Thoracic aorta (tissue), 2 donors: ENCODE measurements around the gene ADAMTS7. TPM values are rescaled to one million over a fixed set of nuclear protein-coding genes. Genes with fewer than 3 reads are reported as not detected.
A peak's percentile ranks its signal among the peaks of the same experiment; 100 is the strongest.

ENCODE experiments used
- ATAC-seq: fragments of 150-250 bp; one replicate; pipeline ENCODE4 v1.8.0; 2017; ENCODE audit warnings: low read depth; ENCODE audit not compliant: insufficient number of reproducible peaks, low FRiP score
- DNase-seq: peaks from one replicate; pipeline ENCODE4 v3.0.0-alpha.2; 2020; ENCODE audit warnings: low spot score
- H3K27ac ChIP-seq, 2 donors: fragments of 200-600 bp; sonication (generic); 1 replicate in 1 of 2; 2 replicates in 1 of 2; pipeline ENCODE4 v1.5.1; 2016; ENCODE audit warnings: mild to moderate bottlenecking in 2 of 2, moderate library complexity in 2 of 2
- H3K27me3 ChIP-seq: fragments of 200-600 bp; sonication (generic); replicated peaks from 2 replicates; pipeline ENCODE4 v1.6.0; 2016; ENCODE audit warnings: mild to moderate bottlenecking; ENCODE audit not compliant: insufficient read depth
- H3K36me3 ChIP-seq: fragments of 200-600 bp; sonication (generic); one replicate; pipeline ENCODE4 v1.5.1; 2016
- H3K4me1 ChIP-seq, 2 donors: fragments of 200-600 bp; sonication (generic); 1 replicate in 1 of 2; 2 replicates in 1 of 2; pipeline versions ENCODE4 v1.5.1 to v1.6.0; 2016; ENCODE audit warnings: low read depth in 2 of 2, mild to moderate bottlenecking in 1 of 2; ENCODE audit not compliant: control insufficient read depth in 1 of 2
- H3K4me3 ChIP-seq: fragments of 200-600 bp; sonication (generic); 2 replicates; pipeline ENCODE4 v1.5.1; 2016; ENCODE audit warnings: mild to moderate bottlenecking
- H3K9me3 ChIP-seq: fragments of 200-600 bp; sonication (generic); 2 replicates; pipeline ENCODE4 v1.5.1; 2016
- total RNA-seq, 2 donors: library from RNA; depleted of rRNA; stranded (reverse); fragments of >200 nt; gene quantifications; one replicate each; pipeline versions ENCODE4 v1.1.0 to v1.2.3, GENCODE V29; 2016
- TF ChIP-seq, protein P1 (sequence below): fragments of 200-600 bp; sonication (generic); IDR thresholded peaks from one replicate; pipeline ENCODE4 v1.5.1; 2019; ENCODE audit warnings: antibody characterized with exemption

Gene ADAMTS7
- total RNA-seq, 2 donors from 2014 or later, result 15.6 to 60.2 TPM

- TF ChIP-seq, protein P1, sequence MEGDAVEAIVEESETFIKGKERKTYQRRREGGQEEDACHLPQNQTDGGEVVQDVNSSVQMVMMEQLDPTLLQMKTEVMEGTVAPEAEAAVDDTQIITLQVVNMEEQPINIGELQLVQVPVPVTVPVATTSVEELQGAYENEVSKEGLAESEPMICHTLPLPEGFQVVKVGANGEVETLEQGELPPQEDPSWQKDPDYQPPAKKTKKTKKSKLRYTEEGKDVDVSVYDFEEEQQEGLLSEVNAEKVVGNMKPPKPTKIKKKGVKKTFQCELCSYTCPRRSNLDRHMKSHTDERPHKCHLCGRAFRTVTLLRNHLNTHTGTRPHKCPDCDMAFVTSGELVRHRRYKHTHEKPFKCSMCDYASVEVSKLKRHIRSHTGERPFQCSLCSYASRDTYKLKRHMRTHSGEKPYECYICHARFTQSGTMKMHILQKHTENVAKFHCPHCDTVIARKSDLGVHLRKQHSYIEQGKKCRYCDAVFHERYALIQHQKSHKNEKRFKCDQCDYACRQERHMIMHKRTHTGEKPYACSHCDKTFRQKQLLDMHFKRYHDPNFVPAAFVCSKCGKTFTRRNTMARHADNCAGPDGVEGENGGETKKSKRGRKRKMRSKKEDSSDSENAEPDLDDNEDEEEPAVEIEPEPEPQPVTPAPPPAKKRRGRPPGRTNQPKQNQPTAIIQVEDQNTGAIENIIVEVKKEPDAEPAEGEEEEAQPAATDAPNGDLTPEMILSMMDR, result no peak
- DNase-seq, result no peak
- no peak for ATAC-seq
- Histone ChIP-seq H3K9me3 (no peaks in the 10 kb centered on the region), H3K27ac (no peak overlapping the region), H3K27me3 (no peaks in the 10 kb centered on the region), H3K4me3 (no peak overlapping the region), H3K4me1 (peaks cover 9 to 13% of the 10 kb centered on the region in 2 donors), H3K36me3 (no peaks in the 10 kb centered on the region)
These were observed 11.2 kb upstream of the ADAMTS7 start for GRCh38 chr15:78822514-78822913.

- H3K27me3 ChIP-seq, result no peaks in the 10 kb centered on the region
- TF ChIP-seq, protein P1, result no peak
- no peak for DNase-seq
- peak overlapping the region; percentile 97 for H3K4me3 ChIP-seq
- peak overlapping the region; percentile 82 to 83 for H3K27ac ChIP-seq
- ATAC-seq, result no peak
- peaks cover 6 to 8% of the 10 kb centered on the region in 2 donors for H3K4me1 ChIP-seq
- H3K36me3 ChIP-seq, result no peaks in the 10 kb centered on the region
- peaks cover 3% of the 10 kb centered on the region for H3K9me3 ChIP-seq
These were observed 540 bp upstream of the ADAMTS7 start for GRCh38 chr15:78811825-78812183.

DNA sequence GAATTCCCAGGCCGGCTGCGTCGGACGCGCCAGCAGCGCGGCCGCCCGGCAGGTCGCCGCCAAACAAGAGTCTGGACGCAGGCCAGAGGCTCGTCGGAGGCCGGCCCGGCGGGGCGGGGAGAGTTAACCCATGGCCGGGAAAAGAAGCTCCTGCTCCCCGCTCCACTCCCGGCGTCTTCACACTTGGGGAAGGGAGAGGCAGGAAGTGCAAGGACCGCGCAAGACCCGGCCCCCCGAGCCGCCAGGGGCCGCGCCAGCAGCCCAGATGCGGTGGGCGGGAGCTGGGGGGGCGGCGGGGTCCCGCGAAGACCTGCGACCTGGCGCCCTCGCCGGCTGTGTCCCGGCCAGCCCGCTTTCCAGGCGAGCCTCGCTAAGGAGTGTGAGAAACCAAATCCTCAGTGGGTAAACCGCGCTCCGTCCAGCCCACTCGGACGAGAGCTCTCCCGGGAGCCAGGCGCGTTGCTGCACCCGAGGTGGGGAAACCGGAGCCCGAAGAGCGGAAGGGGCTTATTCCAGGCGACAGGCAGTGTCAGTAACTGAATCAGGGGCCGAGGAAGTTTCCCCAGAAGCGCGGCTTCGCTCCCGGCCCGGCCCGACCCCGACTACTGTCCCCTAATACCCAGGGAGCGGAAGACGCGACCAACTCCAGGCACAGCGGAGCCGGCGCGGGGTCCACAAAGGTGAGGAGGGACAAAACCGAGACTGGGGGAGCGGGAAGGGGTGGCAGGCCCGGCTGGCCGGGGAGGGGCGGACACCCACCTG is 721 bp downstream of the ADAMTS7 start:
- peaks cover 3% of the 10 kb centered on the region for H3K9me3 ChIP-seq
- no peaks in the 10 kb centered on the region for H3K36me3 ChIP-seq
- H3K4me1 ChIP-seq, result peaks cover 6 to 8% of the 10 kb centered on the region in 2 donors
- H3K27ac ChIP-seq, result peak overlapping the region; percentile 79 to 86
- ATAC-seq (no peak), DNase-seq (no peak)
- H3K27me3 ChIP-seq, result no peaks in the 10 kb centered on the region
- peak overlapping the region; percentile 97 for H3K4me3 ChIP-seq
- TF ChIP-seq, protein P1, result no peak

- H3K9me3 ChIP-seq, result peaks cover 3% of the 10 kb centered on the region
- TF ChIP-seq, protein P1, result no peak
- no peak for DNase-seq
- peak overlapping the region; percentile 97 for H3K4me3 ChIP-seq
- no peaks in the 10 kb centered on the region for H3K36me3 ChIP-seq
- no peak for ATAC-seq
- H3K27me3 ChIP-seq, result no peaks in the 10 kb centered on the region
- H3K4me1 ChIP-seq, result peaks cover 6 to 8% of the 10 kb centered on the region in 2 donors
- H3K27ac ChIP-seq, result peak overlapping the region; percentile 79 to 86
These were observed 1.3 kb downstream of the ADAMTS7 start for GRCh38 chr15:78810003-78810361.

- TF ChIP-seq, protein P1, result no peak
- Histone ChIP-seq H3K9me3 (peaks cover 3% of the 10 kb centered on the region), H3K4me1 (peaks cover 6 to 8% of the 10 kb centered on the region in 2 donors), H3K36me3 (no peaks in the 10 kb centered on the region), H3K4me3 (no peak overlapping the region), H3K27ac (no peak overlapping the region), H3K27me3 (no peaks in the 10 kb centered on the region)
- ATAC-seq (no peak), DNase-seq (no peak)
These were observed 2.7 kb downstream of the ADAMTS7 start for GRCh38 chr15:78808550-78808949.
